Renal cortical epithelial cell (primary cell): ENCODE data around the gene UNC45A. TPM values are rescaled to one million over a fixed set of nuclear protein-coding genes. Genes with fewer than 3 reads are reported as not detected.
"Not testable (repeated sequence)": the region's sequence is repeated elsewhere in the genome, so short reads cannot be mapped to it uniquely, and the experiment has no call there.

ENCODE experiments used
- DNase-seq: peaks from one replicate; pipeline ENCODE4 v3.0.0-alpha.2; 2011; ENCODE audit warnings: low read depth
- total RNA-seq: library from RNA; depleted of rRNA; stranded (reverse); fragments of >200 nt; gene quantifications from 2 replicates; pipeline ENCODE4 v1.2.3, GENCODE V29; 2014

UNC45A gene
- total RNA-seq, 1 donor from 2014 or later, result 74.1 TPM

DNA sequence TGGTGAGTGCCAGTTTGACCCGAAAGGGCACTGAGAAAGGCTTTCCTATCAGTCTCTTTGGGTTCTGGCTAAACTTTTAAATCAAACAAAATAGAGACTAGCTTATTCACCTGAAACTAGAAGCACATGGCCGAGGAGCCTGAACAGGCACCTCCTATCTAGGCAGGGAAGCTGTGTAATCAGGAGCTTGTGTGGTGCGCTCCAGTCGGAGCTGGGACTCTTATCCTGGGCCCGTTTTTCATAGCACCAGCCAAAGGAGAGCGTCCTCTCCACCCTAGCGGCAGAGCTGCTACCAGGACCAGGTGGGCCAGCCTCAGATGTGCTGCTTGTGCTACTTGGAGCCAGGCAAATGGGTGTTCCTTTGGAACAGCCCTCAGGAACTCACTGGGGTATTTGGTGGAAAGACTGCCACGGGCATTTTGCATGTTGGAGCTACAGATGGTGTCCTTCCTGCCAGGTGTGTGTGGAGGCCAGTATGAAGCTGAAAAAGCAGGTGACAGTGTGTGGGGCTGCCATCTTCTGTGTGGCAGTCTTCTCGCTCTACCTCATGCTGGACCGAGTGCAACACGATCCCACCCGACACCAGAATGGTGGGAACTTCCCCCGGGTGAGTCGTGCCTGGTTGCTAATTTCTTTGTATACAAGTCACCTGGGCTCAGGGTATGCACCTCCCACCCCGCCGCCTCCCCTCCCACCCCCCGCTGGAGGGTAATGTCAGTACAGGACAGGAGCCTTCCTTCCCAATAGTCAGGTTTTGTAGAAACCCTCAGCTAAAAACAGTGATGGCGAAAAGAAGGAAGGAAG, 31.1 kb upstream of the UNC45A start:
- peak; percentile 18 for DNase-seq

DNA sequence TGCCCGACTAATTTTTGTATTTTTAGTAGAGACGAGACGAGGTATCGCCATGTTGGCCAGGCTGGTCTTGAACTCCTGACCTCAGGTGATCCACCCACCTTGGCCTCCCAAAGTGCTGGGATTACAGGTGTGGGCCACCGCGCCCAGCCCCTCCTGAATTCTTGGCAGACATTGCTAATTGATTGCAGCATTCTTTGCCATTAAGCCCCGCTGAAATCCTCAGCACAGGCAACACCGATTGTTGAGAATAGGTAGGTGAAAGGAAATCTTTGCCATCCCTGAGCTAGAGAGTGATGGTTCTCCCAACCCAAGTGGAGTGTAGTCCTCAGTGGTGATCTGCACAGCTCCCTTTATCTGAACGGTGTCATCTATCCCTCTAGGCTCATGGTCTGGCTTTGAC, 30.3 kb upstream of the UNC45A start:
- no peak for DNase-seq

DNA sequence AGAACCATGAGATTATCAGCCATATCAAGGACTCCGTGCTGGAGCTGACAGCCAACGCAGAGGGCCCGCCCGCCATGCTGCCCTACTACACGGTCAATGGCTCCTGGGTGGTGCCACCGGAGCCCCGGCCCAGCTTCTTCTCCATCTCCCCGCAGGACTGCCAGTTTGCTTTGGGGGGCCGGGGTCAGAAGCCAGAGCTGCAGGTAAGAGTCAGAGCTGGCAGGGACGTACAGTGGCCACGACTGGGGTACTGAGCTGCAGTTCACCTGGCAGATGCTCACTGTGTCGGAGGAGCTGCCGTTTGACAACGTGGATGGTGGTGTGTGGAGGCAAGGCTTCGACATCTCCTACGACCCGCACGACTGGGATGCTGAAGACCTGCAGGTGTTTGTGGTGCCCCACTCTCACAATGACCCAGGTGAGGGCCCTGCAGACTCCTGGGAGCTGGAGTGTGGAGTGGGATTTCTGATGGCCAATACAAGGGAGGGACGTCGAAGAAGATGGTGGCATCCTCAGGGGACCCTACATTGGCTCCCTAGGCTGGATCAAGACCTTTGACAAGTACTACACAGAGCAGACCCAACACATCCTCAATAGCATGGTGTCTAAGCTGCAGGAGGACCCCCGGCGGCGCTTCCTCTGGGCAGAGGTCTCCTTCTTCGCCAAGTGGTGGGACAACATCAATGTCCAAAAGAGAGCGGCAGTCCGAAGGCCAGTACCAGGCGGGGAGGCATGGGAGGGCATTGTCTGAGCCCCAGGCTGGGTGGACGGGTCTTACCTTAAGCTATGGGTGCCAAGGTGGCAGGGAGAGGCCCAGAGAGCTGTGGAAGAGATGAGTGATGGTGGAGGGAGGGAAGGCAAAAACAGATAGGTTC, 29.5 kb upstream of the UNC45A start:
- DNase-seq, result no peak

DNA sequence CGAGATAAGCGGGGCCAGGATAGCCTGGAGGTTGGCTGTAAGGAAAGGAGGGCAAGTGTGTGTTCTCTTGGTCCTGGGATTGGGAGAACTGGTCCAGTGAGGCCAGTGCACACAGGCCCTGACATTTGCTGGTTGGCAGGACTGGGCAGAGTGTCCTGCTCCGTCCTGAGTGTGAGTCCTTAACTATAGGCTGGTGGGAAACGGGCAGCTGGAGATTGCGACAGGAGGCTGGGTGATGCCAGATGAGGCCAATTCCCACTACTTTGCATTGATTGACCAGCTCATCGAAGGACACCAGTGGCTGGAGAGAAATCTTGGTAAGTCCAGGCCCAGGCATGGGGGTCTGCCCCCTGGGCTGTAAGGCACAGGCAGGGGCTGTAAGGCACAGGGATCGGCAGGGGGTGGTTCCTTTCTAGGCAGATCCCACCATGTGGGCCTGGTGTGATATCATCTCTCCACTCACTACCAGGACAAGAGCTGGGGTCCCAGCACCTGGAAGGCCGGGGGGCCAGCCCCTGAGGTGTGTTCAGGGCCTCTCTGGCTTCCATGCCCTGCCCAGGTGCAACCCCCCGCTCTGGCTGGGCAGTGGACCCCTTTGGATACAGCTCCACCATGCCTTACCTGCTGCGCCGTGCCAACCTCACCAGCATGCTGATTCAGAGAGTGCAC, 28.8 kb upstream of the UNC45A start:
- no peak for DNase-seq

DNA sequence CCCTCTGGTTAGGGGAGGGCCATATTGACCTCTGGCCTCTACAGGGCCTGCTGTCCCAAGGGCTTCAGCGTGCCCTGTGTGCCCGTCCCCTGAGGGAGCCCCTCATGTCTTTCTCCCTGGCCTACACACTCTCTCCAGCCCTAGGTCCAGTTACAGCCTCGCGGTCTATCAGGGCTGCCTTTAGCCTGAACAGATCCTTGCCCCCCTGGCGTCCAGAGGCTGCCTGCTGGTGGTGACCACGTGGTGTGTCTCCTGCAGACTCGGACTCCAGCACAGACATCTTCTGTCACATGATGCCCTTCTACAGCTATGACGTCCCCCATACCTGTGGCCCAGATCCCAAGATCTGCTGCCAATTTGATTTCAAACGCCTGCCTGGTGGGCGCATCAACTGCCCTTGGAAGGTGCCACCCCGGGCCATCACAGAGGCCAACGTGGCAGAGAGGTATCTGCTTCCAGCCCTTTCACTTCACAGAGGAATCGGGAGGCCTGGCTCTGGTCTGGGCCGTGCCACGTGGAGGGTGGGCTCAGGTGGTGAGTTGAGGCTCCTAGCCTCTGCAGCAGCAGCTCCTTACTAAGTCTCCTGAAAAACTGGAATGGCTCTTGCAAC, 27.9 kb upstream of the UNC45A start:
- DNase-seq, result no peak

DNA sequence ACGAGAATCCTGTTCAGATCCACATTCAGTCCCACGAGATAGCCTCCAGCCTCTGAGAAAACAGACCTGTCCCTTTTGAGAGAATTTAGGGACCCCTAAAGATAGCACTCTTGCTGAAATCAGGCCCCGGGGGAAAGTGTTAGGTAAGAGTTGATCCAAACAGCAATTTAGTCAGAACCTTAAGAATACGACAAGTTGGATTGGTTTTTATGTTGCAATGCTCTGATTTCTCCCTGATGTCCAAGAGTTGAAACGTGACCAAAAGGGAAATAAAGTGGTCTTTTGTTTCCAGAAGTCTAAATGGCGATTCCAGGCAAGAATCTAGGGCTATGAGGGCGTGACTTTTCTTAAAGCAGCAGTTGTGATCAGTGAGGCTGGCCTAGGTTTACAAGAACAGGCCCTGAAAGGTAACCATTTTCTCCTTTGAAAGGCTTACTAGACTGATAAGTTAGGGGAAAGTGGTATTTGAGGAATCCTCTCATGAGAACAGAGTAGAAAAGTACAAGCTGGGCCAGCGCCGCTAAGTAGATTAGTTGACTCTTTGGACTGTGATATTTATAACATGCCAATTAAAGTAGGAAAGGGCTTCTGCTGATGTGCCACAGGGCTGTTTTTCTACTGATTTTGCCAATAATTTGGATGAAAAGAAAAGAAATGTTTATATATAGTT, 27.1 kb upstream of the UNC45A start:
- DNase-seq, result no peak

DNA sequence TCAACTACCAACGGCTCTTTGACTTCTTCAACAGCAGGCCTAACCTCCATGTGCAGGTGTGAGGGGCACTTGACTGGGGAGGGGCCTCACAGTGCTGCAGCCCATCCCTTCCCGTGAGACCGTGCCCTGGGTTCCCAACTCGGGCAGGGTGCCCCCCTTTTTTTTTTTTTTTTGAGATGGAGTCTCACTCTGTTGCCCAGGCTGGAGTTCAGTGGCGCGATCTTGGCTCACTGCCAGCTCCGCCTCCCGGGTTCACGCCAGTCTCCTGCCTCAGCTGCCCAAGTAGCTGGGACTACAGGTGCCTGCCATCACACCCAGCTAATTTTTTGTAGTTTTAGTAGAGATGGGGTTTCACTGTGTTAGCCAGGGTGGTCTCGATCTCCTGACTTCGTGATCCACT, 25.6 kb upstream of the UNC45A start:
- DNase-seq, result not testable (repeated sequence)

DNA sequence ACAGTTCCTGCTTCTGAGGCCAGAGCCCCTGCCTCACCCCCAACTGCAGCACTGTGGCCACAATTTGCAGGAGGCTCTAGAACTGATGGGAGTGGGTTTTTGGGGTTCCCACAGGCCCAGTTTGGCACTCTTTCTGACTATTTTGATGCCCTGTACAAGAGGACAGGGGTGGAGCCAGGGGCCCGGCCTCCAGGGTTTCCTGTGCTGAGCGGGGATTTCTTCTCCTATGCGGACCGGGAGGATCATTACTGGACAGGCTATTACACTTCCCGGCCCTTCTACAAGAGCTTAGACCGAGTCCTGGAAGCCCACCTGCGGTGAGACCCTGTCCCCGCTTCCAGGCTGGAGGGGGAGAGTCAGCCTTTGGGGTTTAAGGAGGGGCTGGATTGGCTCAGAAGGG, 25.1 kb upstream of the UNC45A start:
- DNase-seq, result no peak

DNA sequence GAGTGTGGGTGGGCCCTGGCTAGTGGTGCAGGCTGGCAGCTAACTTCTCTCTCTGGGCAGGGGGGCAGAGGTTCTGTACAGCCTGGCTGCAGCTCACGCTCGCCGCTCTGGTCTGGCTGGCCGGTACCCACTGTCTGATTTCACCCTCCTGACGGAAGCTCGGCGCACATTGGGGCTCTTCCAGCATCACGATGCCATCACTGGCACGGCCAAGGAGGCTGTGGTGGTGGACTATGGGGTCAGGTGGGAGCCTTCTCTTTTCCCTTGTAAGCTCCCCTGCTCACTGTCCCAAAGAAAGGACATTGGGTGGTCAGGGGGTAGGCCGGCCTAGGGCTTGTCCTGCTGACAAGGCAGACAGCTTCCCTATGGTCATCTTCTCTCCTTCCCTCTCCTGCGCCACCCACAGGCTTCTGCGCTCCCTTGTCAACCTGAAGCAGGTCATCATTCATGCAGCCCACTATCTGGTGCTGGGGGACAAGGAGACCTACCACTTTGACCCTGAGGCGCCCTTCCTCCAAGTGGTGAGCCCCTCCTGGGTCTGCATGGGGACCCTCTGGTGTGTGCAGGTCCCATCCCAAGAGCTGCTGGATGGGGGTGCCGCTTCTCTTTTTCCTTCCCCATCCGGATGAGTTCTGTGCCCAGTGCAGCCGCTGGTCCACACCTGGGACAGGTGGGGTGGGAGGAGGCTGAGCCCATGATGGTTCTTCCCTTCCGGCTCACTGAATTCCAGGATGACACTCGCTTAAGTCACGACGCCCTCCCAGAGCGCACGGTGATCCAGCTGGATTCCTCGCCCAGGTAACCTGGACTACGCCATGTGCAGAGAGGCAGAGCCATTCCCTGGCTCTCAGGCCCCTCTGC, 24.4 kb upstream of the UNC45A start:
- DNase-seq, result no peak

DNA sequence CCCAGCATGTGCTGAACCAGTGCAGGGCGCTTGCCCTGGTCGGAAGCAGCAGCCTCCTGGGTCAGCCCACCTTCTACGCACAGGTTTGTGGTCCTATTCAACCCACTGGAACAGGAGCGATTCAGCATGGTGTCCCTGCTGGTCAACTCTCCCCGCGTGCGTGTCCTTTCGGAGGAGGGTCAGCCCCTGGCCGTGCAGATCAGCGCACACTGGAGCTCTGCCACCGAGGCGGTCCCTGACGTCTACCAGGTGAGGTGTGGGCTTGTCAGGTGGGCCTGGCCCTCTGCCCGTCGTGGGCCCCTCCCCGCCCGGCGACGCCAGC, 23.8 kb upstream of the UNC45A start:
- no peak for DNase-seq

DNA sequence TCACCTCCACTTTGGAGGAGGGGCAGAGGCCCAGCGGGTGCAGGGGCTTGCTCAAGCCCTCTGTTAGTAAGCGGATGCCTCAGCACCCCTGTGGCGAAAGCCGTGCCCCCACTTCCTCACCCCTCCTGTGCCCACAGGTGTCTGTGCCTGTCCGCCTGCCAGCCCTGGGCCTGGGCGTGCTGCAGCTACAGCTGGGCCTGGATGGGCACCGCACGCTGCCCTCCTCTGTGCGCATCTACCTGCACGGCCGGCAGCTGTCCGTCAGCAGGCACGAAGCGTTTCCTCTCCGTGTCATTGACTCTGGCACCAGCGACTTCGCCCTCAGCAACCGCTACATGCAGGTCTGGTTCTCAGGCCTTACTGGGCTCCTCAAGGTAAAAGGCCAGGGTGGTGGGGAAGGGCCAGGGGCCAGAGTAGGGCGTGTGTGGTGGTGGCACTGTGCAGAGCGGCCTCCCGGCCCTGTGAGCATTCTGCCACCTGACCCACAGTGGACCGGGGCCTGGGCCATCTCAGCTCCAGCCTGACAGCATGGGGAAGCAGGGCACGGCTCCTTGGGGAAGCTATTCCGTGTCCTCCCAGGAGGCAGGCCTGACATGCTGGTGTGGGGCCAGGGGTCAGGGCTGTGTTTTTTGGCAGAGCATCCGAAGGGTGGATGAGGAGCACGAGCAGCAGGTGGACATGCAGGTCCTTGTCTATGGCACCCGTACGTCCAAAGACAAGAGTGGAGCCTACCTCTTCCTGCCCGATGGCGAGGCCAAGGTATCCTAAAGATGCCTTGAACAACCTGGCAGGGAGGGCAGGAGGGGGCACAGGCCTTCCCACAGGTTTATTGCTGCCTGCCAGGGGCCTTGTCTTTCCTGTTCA, 22.9 kb upstream of the UNC45A start:
- DNase-seq, result no peak

DNA sequence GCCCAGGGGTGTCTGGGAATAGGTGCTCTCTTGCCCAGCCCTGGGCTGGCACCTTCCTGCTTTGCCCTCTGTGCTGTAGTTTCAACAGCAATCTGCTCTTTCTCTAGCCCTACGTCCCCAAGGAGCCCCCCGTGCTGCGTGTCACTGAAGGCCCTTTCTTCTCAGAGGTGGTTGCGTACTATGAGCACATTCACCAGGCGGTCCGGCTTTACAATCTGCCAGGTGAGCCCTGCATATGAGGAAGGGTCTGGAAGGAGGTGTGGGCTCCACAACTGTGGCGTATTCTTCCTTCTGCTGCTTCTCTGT, 22.4 kb upstream of the UNC45A start:
- no peak for DNase-seq

DNA sequence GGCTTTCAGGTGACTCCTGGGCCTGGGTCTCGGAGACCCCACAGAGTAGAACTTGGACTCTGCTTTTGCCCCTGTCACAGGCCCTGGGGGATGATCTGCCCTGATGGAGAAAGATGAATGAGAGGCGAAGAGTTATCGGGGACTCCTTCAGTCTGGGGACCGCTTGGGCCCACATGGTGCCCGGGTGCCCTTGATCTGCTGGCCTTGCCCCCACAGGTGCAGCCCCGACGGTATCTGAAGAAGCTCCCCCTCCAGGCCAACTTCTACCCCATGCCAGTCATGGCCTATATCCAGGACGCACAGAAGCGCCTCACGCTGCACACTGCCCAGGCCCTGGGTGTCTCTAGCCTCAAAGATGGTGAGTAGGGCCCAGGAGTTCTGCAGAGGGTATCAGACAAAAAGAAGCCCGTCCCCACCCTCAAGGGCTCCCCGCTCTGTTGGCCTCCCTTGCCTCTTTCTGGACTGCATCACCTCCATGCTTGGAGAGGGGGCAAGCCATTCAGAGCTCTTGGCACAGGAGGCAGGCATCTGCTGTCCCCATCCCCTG, 21.6 kb upstream of the UNC45A start:
- no peak for DNase-seq

DNA sequence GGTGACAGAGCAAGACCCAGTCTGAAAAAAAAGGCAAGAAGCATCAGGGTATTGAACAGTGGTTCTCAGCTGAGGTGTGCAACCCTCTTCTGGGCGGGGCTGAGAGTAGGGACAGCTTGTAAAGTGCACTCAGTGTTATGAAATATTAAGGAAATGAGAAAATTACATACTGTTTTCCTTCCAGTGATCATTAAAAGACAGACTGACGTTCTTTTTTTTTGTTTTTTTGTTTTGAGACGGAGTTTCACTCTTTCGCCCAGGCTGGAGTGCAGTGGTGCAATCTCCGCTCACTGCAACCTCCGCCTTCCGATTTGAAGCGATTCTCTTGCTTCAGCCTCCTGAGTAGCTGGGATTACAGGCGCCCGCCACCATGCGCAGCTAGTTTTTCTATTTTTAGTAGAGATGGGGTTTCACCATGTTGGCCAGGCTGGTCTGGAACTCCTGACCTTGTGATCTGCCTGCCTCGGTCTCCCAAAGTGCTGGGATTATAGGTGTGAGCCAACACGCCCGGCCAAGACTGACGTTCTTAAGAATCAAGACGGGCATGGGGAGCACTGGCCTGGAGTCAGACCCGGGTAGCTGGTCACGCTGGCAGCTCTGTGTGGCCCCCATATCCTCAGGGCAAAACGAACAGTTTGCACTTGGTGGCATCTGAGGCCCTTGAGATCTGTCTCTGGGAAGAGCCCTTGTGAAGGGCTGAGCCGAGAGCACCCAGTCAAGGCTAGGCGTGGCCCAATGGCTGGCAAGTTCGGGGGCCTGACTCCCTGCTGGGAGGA, 20.6 kb upstream of the UNC45A start:
- DNase-seq, result no peak

DNA sequence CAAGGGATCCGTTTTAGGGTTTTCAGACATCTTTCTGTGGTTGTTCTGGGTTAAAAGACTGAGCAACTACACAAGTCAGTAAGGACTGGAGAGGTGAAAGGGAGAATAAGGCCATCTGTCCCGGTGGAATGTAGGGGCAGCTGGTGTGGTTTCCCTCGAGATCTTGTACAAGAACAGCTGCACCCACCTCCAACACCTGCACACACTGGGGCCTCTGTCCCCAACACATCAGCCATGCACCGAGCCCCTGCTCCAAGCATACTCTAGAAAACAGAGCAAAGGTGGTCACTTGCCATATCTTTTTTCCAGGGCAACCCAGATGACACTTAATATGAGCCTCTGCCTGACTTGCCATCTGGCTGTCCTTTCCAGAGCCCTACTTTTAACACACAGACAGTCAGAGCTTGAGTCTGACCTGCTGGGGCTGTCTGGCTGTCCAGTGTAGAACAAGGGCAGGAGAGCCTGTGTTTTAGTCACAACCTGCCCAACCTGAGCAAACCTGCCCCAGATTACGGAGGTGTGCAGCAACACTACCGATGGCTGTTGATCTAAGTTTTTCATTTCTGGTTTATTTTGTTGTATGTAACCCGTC, 19.8 kb upstream of the UNC45A start:
- DNase-seq, result no peak

DNA sequence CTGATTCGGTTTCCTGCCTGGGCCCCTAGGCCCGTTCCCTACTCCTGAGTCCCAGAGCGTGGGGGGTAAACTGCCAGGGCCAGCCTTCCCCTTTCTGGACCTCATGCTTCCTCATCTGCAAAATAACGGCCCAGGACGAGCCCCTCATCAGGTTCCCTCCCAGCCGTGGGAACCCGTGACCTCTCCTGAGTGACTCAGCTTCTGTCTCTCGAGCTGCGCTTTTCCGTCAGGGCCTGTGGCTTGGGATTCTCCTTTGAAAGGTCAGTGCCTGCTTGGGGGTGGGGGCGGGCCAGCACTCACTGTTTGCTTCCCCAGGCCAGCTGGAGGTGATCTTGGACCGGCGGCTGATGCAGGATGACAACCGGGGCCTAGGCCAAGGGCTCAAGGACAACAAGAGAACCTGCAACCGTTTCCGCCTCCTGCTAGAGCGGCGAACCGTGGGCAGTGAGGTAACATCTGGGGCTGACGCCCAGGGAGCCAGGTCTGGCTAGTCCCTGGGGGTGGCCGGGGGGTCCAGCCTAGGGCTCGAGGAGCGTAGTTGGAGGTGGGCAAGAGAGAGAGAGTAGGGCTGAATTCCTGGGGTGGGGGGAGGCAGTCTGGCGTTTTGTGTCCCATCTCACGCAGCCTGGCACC, 19.2 kb upstream of the UNC45A start:
- no peak for DNase-seq

DNA sequence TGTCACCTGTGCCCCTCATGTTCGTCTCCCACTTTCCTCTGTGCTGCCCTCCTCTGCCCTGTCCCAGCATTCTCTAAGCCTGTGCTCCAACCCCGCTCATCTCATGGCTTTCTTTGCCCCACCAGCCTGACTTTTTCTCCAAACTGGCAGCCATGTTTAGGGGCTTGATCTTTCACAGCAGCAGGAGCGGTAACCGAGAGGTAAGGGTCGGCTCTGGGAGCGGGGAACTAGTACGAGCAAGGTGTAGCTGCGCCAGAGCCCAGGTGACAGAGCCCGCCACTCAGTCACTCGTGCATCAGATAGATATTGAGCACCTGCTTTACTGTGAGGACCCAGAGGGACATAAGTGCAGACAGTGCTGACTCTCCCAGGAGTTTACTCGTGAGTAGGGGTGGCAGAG, 18.6 kb upstream of the UNC45A start:
- DNase-seq, result no peak

DNA sequence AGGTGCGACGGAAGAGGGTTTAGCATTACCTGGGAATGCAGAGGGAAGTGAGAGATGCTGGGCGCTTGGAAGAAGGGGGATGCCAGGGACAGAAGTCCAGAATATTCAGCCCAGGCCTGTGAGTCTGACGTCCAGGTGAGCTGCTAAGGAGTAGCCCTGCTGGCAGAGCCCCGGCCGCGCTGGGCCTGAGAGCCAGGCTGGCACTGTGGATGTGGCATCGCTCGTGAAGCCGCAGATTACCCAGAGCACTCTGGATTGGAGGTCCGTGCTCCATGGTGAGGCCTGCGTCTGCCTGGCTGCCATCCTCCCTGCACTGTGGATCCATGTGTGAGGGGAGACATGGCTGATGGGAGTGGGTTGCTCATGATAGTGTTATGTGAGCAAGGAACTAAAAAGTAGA, 17.5 kb upstream of the UNC45A start:
- no peak for DNase-seq
